Sigmoid colon (tissue), 4 donors: ENCODE results near the gene COL6A2.

Experiments used
- EP300 ChIP-seq, 4 donors: sonication (generic); formaldehyde crosslinking; IDR thresholded peaks; one replicate each; pipeline ENCODE4 v1.6.1; 2017; ENCODE audit warnings: antibody characterized with exemption in 4 of 4
- POLR2A ChIP-seq, 2 donors: fragments of 450-650 bp; IDR thresholded peaks; one replicate each; pipeline ENCODE4 v1.6.1; 2016; ENCODE audit warnings: antibody characterized with exemption in 2 of 2, mild to moderate bottlenecking in 2 of 2, moderate library complexity in 2 of 2
- TF ChIP-seq, protein P1 (sequence below), 4 experiments: fragments of 450-650 bp in 3 of 4; fragments of 200-600 bp in 1 of 4; IDR thresholded peaks; one replicate each; pipeline ENCODE4 v1.5.1; 2016 to 2019; ENCODE audit warnings: antibody characterized with exemption in 4 of 4, mild to moderate bottlenecking in 3 of 4, moderate library complexity in 2 of 4

DNA sequence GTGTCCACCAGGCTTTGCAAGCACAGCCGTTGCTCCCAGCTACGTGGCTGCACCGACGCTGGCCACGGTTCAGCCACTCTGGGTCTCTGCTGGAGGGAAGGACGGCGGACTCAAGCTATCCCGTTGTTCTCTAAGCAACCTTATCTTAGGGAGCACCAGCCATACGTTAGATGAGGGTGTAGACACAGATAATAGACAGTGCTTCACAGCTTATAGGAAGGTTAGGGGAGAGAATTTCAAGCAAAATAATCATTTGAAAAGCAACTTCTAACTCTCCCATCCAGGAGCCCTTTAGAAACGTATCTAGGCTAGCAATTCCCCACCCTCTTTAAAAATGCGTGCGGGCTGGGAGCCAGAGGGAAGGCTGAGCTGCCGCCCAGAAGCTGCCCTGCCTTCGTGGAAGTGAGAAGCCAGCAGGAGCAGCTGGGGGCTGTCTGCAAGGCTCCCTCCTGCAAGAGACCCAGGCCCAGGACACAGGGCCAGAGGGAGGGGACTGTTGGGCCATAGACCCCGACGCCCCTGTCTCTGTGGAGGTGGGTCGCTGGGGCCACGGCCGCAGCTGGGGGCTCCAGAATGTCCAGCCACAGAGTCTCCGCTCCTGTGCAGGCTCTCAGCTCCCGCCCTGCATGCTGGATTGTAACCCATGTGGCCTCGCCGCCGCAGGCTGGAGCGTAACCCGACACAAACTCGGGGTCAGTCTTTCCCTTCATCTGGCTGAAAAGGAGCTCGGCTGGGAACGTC, 31.2 kb upstream of the COL6A2 start:
- TF ChIP-seq POLR2A (IDR thresholded peaks at IDR 0.05) (no peak), EP300 (IDR thresholded peaks at IDR 0.05) (no peak)
- TF ChIP-seq, protein P1, sequence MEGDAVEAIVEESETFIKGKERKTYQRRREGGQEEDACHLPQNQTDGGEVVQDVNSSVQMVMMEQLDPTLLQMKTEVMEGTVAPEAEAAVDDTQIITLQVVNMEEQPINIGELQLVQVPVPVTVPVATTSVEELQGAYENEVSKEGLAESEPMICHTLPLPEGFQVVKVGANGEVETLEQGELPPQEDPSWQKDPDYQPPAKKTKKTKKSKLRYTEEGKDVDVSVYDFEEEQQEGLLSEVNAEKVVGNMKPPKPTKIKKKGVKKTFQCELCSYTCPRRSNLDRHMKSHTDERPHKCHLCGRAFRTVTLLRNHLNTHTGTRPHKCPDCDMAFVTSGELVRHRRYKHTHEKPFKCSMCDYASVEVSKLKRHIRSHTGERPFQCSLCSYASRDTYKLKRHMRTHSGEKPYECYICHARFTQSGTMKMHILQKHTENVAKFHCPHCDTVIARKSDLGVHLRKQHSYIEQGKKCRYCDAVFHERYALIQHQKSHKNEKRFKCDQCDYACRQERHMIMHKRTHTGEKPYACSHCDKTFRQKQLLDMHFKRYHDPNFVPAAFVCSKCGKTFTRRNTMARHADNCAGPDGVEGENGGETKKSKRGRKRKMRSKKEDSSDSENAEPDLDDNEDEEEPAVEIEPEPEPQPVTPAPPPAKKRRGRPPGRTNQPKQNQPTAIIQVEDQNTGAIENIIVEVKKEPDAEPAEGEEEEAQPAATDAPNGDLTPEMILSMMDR (IDR thresholded peaks at IDR 0.05), result no peak
